T-helper 9 cell (primary cell): ENCODE measurements around the gene DDX11.
A peak's percentile ranks its signal among the peaks of the same experiment; 100 is the strongest.
"Not testable (repeated sequence)": the region's sequence is repeated elsewhere in the genome, so short reads cannot be mapped to it uniquely, and the experiment has no call there.

Experiments
- DNase-seq: peaks from one replicate; pipeline ENCODE4 v3.0.0-alpha.2; 2020
- total RNA-seq, 2 donors: gene quantifications; one replicate each; lab custom pipeline; 2026; lab: John Stamatoyannopoulos, UW

DDX11 gene
- 40.6 to 44.9 reads per million in 2 donors for total RNA-seq

DNA sequence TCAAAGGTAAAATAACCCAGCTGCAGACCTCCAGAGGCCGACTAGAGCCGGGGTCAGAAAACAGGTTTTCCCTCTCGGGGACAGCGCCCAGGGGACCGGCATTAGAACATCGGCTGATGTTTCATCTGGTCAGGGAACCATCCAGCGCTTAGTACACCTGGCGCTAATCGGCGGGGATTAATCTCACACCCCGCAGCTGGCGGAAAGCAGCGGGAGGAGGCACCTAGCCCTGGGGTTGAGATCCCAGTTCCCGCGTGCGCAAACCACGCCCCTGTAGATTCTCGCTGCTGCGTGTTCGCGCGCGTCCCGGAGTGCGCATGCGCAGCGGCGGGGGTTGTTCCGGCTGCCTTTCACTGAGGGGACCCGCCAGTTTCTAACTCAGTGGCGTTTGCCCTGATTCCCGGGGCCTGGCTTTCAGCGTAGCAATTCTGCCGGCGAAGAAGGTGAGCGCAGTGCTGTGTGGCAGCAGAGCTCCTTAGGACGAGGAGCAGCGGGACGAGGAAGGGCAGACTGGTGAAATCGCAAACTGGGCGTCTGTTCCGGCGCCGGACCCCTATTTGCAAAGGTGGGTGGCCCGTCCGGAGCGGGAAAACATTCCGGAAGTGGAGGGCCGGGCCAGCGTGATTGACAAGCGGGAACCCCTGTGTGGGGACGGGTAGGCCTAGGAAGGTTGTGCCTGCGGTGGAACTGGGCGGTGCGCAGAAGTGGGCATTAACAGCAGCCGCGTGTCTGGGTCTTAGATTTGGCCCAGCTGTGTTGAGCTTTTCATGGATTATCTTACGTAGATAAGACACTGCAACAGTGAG, at the start of gene DDX11:
Gene DDX11 (plus strand): TSS at position 334 of the 806 bp plus-strand sequence. CDS start 4,534 bp downstream, outside the sequence.
- DNase-seq: peak; percentile 82

DNA sequence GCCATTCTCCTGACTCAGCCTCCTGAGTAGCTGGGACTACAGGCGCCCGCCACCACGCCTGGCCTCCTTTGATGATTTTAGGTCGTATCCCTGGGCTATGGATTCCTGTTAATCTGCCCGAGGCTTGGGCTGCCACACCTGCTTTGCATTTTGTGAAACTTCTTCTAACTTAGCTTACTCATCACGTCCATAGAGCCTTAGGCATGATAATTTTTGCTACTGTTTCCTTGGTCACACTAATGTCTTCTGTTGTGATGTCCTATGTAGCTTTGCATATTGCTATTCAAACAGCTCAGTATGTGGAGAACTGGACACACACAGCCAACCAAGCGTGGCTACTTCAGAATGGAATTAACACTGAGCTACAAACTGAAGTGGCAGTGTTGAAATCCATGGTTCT, 47.5 kb upstream of the DDX11 start:
- no peak for DNase-seq

DNA sequence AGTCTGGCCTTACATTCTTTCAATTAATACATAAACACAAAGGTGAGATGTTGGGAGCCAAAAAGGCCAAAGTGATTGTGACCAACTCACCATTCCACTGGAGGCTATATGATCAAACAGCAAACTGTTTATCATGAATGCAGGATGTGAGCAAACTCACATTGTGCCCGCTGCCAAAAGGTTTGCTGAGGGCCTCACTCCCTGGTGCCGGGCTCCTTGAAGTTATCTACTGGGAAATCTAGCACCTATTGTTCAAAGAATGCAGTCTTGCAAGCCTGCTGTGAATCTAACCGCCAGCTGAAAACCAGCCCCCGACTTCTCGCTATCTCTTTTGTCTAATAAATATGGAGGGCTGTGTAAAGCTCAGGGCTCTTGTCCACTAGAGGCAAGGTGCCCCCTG, 46.7 kb upstream of the DDX11 start:
- DNase-seq: not testable (repeated sequence)

DNA sequence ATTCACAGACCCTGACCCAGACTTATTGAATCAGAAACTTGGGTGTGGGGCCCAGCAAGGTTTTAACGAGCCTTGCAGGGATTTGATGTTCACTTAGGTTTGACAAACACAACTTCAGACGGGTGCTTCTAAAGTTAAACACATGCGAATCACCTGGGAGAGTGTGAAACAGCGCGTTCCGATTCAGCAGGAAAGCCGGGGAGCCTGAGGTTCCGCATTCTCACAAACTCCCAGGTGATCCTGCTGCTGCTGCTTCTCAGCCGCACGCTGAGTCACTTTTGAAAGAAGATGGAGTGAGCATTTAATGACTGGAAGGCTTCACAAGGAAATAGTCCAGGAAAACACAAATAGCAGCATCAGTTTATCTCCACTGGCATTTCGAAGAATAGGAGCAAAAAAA, 44.2 kb upstream of the DDX11 start:
- no peak for DNase-seq

DNA sequence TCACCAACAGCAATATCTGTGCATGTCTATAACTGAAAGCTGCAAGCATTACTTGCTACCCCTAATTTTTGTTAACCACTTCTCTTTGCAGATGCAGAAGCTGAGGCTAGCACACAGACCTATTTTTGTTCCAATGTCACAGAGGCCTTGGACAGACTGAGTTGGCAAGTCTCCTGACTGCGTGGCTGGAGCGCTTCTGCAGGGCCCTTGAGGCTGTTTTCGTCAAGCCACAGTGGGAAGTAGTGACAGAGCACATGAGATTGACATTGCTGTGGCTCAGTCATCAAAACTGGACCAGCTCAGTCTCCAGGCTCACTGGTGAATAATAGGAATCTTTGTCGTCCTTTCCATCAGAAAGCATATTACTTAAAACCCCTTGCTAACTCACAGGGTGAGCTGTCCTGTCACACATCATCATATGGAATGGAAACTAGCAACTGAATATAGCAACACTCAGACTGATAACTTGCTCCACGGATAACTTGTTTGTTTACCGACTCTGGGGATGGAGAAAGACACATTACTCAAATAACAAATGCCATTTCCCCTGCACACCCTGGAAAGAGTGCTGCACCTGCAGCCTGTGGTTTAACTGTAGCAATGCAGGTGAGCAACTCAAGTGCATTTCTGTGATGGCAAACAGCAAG, 43.6 kb upstream of the DDX11 start:
- no peak for DNase-seq

DNA sequence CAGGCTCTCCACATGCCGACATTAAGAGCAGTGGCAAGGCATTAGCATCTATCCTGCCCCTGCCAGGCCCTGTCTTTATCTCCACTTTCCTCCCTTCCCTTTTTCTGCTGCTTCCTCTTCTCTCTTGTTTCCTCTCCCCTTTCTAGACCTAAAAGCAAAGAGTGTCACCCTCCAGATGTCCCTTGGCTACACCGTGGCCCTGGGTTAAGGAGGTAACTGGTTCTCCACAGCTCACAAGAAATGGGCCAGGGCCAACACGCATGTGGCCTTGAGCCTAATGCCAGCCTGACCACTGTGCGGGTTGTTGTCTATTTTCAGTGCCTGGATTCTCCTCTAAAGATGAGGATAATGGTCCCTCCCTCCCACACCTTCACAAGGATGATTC, 41.7 kb upstream of the DDX11 start:
- DNase-seq: no peak

DNA sequence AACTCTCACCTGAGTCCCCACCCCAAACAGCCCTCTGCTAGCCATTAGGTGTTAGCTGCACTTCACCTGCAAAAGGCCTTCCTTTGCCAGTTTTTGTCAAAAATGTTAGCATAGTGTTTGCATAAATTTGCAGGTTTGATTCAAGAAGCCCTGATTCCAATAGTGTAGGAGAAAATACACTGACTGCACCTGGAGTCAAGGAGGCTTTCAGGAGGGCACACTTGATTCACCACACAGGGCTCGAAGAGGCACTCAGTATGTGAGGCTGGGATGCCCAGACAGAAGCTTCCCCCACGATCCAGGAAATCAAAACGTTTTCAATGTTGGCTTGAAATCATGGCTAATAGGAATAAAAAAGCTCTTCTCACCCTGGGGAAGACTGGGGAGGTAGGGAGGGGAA, 40.5 kb upstream of the DDX11 start:
- DNase-seq: no peak

DNA sequence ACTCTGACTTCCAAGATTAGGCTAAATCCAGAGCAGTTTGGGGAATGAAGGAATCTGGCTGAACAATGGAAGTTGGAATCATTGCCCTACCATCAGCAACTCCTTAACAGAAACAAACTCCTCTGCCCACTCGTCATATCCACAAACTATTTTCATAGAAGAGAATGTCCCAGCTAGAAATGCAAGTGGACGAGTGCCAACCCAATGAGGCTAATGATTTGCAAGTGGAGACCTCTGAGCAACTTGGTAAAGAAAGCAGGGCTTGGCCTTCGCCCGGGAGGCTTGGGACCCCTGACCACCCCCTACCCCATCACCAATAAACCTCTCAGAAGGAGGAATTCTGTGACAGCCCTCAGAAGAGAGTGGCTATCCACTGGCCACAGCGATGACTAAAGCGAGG, 40.0 kb upstream of the DDX11 start:
- no peak for DNase-seq

DNA sequence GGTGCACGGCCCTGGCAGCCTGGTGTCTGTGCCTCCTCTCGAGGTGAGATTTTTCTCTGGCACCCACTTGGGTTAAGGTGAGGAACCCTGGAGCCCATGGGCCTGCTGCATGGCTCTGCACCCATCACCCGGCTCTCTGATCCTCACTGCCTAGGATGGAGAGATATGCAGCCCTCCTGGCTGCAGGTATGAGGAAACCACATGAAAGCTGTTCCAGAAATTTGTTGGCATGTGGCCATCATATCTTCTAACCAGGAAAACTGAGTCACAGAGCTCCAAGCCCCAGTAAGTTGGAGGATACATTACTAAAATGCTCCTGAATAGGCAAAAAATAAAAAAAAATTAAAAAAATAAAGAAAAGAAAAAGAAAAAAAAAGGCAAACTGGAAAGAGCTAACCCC, 39.3 kb upstream of the DDX11 start:
- DNase-seq: no peak

DNA sequence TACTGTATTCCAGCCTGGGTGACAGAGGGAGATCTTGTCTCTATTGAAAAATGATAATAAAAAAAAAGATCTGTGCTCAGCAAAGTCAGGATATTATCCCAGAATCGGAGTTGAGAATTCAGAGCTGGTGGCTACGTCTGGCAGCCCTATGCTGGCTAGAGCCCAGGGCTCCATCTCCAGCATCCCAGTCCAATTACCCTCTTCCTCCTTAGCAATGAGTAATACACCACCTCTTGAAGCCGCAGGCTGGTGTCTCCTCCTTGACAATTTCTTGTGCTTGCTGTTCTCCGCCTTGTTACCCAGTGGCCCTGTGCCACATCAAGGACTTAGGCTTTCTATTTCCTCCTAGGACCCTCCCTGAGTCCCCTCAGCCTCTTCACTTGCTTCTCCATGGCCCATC, 38.4 kb upstream of the DDX11 start:
- DNase-seq: no peak

DNA sequence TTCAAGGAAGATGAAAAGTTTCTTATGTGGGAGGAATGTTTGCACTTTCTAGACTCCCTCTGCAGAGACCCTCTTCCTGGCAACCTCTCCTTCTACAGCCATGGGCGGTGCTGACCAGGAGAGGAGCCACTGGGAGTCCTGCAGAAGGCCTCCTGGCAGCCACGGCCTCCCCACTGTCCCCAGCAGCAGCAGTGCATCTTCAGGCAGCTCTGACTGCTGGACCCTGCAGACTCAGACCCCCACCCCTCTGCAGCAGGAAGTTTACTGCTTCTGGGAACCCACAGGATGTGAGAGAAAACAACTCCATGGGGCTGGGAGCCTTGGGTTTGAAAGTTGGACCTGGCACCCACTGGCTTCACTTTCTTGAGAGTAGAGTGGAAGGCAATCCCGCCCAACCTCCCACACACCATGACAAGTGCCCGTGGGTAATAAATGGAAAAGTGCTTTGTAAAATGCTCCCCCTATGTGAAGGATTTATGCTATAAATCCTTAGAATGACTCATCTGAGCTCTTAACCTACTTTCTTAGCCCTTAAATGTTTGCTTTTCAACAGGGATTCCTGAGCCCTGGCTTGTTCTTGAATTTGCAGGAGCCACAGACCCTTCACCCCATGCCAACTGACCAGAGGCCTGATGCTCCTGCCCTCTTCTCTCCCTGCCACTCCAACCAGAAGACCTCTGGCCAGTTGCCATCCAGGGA, 37.5 kb upstream of the DDX11 start:
- no peak for DNase-seq

DNA sequence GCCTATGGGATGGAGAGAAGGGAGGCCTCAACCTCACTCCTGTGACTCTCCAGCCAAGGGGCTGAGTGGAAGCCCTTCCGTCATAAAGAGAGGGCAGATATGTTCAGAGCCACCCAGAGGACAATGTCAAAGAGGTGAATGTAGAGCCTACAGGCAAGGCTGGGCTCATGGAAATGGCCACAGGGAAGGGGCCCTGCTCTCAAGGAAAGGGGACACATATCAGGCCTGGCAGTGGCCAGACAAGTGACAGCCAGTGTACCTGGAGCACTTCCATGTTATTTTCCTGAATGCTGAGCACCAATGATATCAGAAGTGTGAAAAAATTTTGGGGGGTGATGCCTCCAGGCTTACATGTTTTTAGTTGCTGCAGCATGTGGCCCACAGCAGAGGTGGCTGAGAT, 36.6 kb upstream of the DDX11 start:
- no peak for DNase-seq

DNA sequence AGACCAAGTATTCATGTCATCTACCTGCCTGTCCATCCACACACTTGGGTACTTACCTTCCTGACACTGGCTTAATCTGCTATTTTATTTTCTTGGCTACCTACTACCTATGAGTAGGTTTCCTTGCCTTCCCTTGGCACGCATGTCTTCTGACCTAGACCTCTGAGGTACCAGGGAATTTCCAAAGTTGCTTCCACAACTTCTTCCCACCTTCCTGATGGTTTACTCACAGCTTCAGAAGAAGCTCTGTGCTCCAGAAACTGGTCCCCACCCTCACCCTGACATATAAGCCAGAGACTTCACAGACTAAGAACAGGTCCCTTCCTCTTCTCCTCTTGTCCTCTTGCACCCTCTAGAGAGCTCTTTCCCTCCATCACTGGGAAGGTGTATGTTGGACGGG, 35.7 kb upstream of the DDX11 start:
- no peak for DNase-seq

DNA sequence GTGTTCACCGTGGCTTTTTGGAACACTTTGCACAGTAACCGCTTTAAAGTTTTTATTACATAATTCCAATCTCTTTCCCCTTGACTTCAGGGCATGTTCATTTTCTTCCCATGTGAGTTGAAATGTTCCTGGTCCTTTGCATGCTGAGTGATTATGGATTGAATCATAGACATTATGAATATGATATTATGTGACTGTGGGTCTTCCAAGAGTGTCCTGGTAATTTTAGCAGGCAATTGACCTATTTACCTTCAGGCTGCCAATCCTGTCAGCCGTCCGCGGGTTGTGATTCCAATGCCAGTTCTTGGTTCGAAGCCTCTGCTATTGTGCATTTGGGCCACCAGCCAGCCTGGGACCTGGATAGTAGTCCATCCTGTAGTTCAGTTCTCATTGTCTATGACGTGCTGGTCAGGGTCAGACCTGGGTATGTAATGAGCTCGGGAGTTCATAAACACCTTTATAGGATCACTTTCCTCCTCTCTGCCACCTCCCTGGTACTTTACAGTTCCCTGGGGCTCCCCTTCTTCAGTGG, 32.6 kb upstream of the DDX11 start:
- DNase-seq: no peak

DNA sequence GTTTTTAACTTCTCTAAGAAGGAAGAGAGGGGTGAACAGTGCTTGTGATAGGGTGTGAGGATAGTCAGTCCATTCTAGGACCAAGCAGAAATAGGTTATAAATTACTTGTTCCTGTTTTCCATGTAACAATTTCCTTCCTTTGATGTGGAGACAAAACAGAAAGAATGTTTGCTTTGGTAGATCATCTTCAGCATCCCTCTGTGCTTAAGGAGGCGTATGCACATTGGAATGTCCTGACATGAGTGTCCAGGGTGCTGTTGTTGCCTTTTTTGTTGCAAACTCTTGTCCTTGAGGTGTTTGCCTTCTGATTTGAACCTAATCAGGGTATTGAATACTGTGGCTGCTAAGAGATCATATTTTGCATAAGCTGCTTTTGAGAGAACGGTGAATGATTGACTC, 23.5 kb upstream of the DDX11 start:
- not testable (repeated sequence) for DNase-seq

DNA sequence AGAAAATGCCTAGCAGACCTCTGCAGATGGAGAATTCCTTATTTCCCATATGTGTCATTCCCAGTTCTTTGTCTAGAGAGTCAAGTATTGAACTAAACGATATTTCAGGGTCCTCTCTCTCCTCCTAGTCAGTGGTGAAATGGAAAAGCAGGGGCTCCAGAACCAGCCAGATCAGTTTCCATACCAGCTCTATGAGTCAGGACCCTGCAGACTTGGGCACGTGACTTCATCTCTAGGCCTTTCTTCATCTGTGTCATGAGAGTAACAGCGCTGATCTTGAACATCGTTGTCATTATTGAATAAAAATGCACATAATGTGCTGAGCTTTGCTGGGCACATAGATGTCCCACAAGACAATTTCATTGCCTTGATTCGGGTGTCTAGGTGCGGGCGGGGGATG, 23.1 kb upstream of the DDX11 start:
- not testable (repeated sequence) for DNase-seq

DNA sequence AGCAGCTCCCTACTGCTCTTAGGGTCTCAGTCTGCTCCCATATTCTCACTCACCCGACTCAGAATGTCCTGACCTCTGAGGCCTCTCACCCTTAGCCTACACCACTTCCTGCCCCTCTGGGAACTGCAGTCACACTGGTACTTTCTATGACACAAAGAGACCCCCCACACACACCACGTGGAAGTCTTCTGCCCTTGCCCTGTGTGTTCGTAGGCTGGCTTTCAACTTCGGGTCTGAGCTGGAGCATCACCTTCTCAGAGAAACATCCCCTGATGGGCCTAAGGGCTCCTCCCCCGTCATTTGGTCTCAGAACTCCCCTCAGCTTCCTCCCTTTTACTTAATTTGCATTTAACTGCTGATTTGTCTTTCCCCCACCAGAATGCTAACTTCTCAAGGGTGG, 22.0 kb upstream of the DDX11 start:
- DNase-seq: not testable (repeated sequence)

DNA sequence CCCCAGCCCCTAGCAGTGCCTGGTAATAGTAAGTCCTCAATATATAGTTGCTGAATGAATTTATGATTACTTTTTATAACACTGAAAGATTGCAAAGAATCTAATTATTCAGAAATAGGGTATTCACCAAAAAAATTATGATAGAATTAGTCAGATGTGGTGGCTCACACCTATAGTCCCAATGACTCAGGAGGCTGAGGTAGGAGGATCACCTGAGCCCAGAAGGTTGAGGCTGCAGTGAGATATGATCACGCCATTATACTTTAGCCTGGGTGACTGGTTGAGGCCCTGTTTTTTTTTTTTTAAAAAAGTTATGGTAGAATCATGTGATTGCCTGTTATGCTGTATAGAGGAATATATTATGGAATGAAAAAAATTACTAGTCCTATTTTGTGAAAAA, 21.5 kb upstream of the DDX11 start:
- DNase-seq: not testable (repeated sequence)

DNA sequence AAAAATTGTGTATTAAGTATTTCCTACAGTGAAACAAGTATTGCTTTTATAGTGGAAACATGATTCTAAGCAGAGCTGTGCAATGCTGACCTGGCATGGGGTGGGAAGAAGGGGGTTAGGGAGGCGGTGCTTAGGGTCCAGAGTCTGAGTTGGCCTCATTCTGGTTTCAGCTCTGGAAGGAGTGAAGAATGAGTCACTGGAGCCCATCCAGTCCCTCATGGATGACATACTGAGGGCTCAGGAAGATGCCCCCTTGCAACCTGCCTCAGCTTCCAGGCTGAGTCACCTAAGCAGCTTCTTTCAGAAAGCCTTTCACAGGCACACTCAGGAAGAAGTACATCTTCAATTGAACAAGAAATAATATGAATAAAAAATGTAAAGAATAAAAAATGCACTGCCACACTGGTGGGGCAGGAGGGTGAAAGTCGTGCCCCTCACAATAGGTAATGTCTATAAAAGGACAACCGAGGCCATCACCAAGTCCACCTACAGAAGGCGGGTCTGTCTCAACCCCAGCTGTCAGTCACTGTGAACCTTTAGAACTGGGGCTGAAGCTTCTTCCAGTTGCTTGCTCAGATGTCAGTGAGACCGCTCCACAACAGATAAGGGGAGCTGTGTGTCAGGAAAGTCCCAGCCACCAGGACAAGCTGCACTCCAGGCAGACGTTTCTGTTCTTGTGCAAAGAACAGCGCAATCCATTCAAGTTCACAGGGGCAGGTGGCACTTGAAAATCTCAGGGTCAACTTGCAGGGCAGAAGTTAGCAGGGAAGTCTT, 20.8 kb upstream of the DDX11 start:
- not testable (repeated sequence) for DNase-seq

DNA sequence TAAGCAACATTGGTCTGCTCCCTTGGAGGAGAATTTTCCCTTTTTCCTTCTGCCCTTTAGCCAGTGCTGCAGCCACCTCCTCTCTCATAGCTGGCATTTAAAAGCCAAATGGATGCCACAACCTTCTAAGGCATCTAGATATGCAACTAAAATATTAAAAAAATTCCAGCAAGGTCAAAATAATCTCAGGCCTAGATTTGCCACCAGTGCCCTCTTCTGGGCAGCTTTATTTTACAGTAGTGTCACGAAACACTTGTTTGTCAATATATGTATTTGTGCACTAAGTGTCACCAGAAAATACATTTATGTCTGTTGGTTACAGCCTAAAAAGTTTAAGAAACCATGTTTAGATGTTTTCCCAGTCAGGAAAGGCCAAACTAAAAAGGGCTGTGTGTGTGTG, 19.7 kb upstream of the DDX11 start:
- not testable (repeated sequence) for DNase-seq

DNA sequence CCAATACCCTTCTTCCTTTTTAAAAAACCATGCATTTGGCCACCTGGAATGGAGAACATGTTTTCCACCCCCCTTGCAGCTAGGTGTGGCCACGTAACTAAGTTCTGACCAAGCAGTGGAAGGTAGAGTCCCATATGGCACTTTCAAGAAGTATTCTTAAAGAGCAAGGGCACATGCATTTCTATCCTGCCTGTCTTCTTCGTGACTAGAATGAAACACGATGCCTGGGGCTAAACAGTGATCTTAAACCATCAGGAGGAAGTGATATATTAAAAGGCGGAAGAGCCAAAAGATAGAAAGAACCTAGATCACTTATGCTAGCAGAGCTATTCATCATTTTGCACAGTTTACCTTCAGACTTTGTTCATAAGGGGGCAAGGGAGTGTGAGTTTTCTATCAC, 16.0 kb upstream of the DDX11 start:
- DNase-seq: no peak

DNA sequence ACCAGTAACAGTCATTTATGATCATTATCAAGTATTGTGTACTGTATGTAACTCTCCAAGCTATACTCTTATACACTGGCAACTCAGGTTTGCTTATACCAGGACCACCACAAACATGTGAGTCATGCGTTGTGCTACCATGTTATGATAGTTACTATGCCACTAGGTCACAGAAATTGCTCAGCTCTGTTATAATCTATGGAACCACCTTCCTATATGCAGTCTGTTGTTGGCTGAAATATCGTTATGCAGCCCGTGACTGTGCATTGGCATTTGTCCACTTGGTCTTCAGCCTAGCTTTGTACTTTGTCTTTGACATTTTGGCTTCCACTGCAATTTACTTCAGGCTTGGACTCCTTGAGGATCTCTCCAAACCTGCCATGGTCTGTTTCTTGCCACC, 7.5 kb upstream of the DDX11 start:
- DNase-seq: not testable (repeated sequence)

DNA sequence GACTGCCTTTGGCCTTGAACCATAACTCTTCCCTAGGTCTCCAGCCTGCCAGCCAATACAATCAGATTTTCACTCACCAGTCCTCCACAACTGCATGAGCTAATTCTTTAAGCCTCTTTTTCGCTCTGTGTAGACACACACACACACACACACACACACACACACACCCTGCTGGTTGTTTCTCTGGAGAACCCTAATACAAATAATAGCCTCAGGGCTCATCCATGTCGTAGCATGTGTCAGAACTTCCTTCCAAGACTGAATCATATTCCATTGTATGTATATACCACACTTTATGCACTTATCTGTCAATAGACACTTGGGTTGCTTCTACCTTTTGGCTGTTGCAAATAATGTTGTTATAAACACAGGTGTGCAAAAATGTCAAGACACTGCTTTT, 6.0 kb upstream of the DDX11 start:
- DNase-seq: not testable (repeated sequence)
